ENCODE results near the gene ODF2L.
"Not testable (repeated sequence)": the region's sequence is repeated elsewhere in the genome, so short reads cannot be mapped to it uniquely, and the experiment has no call there.

Gene ODF2L

DNA sequence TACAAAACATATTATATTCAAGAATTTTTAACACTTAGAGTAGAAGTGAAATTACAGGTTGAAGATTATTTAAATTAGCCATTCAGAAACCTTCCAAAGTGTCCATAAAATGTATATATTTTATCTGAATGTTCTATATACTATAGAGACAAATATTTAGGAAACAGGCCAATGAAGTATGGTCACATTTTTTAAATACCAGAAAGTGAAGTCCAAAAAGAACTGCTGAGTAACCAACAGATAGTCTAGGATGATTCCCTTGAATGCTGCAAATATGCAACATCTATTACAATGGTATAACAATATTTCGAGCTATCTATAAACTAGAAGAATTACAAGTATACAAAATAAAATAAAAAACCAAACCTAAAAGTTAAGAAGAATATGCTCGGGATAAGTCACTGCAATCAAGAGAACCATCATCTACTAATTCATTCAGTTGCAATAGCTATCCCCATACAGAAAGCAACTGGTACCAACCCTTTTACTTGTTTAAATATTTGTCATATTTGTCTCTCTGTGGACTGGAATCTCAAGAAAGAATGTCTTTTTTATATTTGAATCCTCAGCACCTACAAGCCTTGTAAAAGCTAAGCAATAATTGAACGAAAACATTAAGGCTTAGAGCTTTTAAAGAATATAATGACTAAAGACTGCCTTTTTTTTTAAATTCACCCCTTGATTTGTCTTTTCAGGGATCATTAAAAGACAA lies 8.1 kb downstream of the ODF2L start:
- DNase-seq: no peak

DNA sequence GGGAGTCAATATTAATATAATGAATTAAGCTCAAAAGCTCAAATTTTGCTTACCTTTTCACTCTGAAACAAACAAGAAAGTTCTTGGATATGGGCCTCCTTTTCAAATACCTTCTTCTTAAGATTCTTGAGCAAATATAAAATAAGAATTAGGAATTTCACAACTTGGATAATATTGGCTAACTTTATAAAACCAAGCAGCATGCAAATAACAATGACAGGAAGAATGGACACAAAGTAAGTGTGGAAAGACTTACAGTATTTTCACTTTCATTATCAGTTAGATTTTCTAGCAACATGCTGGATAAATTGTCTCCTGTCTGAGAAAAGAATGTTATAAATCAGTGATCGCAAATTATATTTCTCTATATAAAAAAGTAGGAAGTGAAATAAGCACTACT lies 13.2 kb downstream of the ODF2L start:
- no peak for DNase-seq

GRCh38 chr1:86381223-86381622 lies 14.9 kb downstream of the ODF2L start:
- DNase-seq: no peak

GRCh38 chr1:86380257-86380861 lies 15.8 kb downstream of the ODF2L start:
- peak; percentile 62 for DNase-seq

- no peak for DNase-seq
Measured at GRCh38 chr1:86378813-86379212, 17.3 kb downstream of the ODF2L start.

DNA sequence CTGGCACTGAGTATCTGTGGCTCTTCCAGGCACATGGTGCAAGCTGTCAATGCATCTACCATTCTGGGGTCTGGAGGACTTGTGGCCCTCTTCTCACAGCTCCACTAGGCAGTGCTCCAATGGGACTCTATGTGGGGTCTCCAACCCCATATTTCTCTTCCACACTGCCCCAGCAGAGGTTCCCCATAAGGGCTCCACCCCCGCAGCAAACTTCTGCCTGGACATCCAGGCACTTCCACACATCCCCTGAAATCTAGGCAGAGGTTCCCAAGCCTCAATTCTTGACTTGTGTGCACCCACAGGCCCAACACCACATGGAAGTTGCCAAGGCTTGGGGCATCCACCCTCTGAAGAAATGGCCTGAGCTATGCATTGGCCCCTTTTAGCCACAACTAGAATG lies 18.8 kb downstream of the ODF2L start:
- no peak for DNase-seq

GRCh38 chr1:86375688-86376087 lies 20.4 kb downstream of the ODF2L start:
- no peak for DNase-seq

DNA sequence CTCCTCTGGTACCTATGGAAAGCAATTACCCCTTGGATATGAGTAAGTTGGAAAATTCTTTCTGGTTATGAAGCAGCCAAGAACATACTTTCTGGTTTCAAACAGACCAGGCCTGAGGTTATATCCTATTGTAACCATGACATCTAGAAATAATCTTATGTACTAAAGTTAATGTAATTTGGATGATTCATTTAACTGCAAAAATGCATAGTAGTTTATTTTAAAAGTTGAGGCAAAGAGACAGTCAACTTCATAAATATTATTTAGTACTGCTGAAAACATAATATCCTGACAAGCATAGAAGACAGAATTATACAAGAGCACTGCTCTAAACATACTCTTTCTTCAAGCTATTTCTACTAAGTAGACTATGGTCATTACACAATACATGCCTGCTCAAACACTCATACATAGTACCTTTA lies 25.5 kb downstream of the ODF2L start:
- no peak for DNase-seq

DNA sequence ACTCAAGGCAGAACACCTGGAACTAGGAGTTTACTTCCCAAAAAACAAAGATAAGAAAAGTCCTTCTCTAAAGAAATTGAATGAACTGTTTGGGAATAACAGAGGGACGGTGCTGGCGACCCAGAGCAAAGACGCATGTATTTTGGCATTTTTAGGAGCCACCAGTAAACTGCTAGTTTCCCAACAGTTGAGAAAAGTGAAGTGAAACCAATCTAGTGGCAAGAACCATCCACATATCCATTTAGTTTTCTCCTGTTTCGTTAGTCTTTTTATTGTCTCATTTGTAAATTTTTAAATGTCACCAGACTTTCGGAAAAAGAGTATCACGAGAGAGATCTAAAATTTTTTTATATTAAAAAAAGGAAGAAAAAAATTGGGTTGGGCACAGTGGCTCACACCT lies 30.2 kb downstream of the ODF2L start:
- no peak for DNase-seq

- DNase-seq: no peak
Measured at GRCh38 chr1:86362807-86363206, 33.3 kb downstream of the ODF2L start.

DNA sequence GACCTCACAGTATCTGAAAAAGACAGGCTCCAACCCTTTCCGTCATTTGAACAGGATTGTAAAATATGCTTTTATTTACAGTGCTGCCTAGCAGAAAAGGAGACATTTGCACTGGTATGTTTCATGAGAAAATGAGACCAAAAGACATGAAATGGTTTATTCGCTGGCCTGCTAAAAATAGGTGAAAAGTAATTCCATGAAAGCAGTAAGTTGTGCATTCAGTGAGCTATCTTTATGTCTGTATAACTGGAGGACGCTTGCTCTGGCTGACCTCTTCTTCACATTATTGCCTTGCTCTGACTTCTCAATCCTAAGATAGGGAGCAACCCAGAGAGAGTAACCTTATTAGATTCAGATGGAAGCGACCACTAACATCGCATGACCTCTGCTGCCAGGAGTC lies 38.3 kb downstream of the ODF2L start:
- DNase-seq: no peak

- no peak for DNase-seq
Measured at GRCh38 chr1:86356247-86356646, 39.9 kb downstream of the ODF2L start.

GRCh38 chr1:86352086-86352485 lies 44.0 kb downstream of the ODF2L start:
- no peak for DNase-seq

DNA sequence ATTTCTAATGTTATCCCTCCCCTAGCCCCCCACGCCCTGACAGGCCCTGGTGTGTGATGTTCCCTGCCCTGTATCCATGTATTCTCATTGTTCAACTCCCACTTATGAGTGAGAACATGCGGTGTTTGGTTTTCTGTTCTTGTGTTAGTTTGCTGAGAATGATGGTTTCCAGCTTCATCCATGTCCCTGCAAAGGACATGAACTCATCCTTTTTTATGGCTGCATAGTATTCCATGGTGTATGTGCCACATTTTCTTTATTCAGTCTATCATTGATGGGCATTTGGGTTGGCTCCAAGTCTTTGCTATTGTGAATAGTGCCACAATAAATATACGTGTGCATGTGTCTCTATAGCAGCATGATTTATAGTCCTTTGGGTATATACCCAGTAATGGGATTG lies 45.9 kb downstream of the ODF2L start:
- not testable (repeated sequence) for DNase-seq

DNA sequence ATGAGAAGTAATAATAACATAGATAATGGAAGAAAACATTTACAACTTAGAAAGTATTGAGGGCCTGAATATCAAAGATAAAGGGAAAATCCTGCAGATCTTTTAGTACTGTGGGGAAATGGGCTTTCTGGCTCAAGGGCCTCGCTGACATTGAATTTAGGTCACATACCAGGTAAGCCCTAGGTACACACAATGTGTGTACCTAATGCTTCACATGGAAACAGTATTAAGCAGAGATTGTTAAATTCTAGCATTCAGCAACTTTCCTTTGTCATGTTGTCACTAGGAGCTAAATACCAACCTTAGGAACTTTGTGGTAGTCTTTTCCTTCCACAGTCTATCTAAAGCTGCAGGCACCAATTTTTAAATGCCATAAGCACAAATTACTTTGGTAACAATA lies 49.7 kb downstream of the ODF2L start:
- no peak for DNase-seq

DNA sequence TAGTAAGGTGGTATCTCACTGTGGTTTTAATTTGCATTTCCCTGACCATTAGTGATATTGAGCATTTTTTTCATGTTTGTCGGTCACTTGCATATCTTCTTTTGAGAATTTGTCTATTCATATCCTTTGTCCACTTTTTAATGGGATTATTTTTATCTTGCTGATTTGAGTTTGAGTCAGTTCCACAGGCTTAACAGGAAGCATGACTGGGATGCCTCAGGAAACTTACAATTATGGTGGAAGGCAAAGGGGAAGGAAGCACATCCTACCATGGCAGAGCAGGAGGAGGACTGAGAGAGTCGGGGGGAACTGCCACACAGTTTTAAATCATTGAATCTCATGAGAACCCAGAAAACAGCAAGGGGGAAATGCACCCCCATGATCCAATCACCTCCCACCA lies 51.1 kb downstream of the ODF2L start:
- DNase-seq: no peak

- DNase-seq: no peak
Measured at GRCh38 chr1:86339906-86340305, 56.2 kb downstream of the ODF2L start.

DNA sequence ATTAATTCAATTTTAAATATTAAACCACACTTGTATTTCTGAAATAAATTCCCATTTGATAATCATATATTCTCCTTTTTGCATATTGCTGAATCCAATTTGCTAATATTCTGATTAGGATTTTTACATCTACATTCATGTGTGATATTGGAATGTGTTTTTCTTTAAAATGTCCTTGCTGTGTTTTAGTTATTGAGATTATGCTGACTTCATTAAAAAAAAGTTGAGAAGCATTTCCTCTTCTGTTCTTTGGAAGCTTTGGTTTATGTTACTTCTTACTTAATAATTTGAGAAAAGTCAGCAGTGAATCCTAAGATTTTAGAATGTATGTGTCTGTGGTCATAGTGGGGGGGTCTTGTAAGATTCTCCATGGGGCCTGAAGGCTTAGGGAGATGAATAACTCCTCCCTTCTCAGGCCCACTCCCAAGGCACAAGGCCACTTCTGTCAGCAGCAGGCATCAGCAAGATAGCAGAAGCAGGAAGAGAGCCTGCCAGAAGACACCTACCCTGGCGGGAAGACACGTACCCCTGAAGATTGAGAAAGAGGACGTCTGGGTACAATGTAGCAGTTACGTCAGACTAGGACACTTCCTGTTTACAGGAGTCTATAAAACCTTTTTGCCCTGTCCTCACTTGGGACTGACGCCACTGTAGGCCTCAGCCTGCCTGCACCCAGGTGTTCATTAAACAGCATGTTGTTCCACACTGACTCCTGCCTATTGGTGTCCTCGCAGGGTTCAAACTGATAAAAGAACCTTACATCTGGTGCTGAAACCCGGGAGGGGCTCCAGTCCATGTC lies 56.9 kb downstream of the ODF2L start:
- no peak for DNase-seq

- no peak for DNase-seq
Measured at GRCh38 chr1:86335916-86336315, 60.2 kb downstream of the ODF2L start.

- no peak for DNase-seq
Measured at GRCh38 chr1:86325264-86325663, 70.9 kb downstream of the ODF2L start.

- no peak for DNase-seq
Measured at GRCh38 chr1:86324130-86324822, 71.8 kb downstream of the ODF2L start.

- DNase-seq: no peak
Measured at GRCh38 chr1:86322241-86322640, 73.9 kb downstream of the ODF2L start.

GRCh38 chr1:86318436-86318835 lies 77.7 kb downstream of the ODF2L start:
- no peak for DNase-seq

DNA sequence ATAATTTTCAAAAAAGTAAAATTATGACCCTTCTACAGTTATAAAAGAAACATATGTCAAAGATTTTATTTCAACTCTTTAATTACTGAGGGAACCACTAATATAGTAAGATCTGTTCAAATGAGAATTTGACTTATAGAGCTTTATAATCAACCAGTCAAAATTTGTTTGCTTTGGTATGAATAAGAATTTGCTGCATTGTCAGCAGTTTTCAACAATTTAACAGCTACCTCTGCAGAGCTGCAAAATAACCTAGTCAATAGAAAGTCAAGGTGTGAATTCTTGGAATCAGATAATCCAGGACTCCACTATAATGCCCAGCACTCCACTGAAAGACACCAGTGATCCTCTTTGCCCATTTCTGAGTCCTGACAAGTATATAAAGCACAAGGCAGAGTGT lies 78.2 kb downstream of the ODF2L start:
- DNase-seq: no peak
